ENCODE data around the gene SH3D19. TPM values are rescaled to one million over a fixed set of nuclear protein-coding genes. Genes with fewer than 3 reads are reported as not detected.
A peak's percentile ranks its signal among the peaks of the same experiment; 100 is the strongest.

Gene SH3D19
- total RNA-seq, 6 experiments from 2014 or later = 40.2 to 53.8 (median 46.9) TPM

DNA sequence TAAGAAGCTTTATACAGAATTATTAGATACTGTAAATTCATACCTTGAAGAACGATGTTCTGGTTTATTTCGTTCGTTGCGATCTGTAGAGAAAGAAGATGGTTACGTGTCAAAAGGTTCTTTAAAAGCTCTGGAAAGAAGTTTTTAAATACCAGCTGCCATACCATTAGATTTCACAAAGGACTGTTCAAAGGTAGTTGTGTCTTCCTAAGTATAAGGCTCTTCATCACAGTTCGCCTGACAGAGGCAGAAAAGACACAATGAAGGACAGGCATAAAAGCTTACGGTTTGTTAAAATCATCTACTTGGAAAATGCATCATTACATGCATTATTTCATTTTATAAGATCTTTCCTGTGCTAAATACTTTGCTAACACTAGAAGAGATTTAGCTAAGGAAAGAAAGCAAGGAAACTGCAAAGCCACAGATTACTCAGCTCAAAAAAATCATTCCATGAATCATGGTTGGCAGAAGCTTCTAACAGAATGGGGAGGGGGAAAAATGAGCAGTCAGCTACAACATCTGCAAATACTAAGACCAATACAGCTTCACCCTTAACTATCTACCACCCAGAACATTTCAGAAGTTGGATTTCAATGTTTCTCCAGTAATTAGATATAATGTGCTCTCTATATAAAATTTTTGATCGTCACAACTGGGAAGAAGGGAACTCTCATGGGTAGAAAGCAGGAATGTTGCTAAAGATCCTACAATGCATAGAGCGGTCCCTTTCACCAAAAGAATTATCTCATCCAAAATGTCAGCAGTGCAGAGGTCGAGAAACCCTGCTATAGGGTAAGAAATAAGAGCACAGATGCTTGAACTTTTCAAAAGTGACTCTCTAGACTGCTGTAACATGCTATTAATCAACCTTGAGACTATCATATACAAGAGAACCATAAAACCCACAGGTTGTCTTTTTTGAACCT, 99.1 kb downstream of the SH3D19 start:
- H3K36me3 ChIP-seq = peaks cover 0 to 2% (median 0%) of the 10 kb centered on the region in 4 donors
- H3K4me1 ChIP-seq = peaks cover 0 to 4% (median 0%) of the 10 kb centered on the region in 4 donors
- WGBS (ENCODE audit: insufficient coverage, low coverage, low lambda C conversion rate, missing lambda C conversion rate) = 56% methylated on average over 10 of the region's 10 CpGs
- TF ChIP-seq CTCF (IDR thresholded peaks at IDR 0.05) (no peak), POLR2A (IDR thresholded peaks at IDR 0.05) (no peak)
- no peak overlapping the region for H3K4me3 ChIP-seq
- no peak overlapping the region for H3K27ac ChIP-seq
- H3K9me3 ChIP-seq = no peaks in the 10 kb centered on the region
- no peaks in the 10 kb centered on the region for H3K27me3 ChIP-seq
- intact Hi-C loops (cut with DNase I) = no loop called here
- DNase-seq (no peak), ATAC-seq (peak in 1 of 4 donors; percentile 70)

- no peaks in the 10 kb centered on the region for H3K9me3 ChIP-seq
- ATAC-seq = no peak
- intact Hi-C loops (cut with DNase I) = no loop called here
- H3K36me3 ChIP-seq = no peaks in the 10 kb centered on the region
- H3K27ac ChIP-seq = no peak overlapping the region
- no peak for DNase-seq
- H3K4me3 ChIP-seq = no peak overlapping the region
- TF ChIP-seq POLR2A (IDR thresholded peaks at IDR 0.05) = no peak
- no peak for TF ChIP-seq CTCF (IDR thresholded peaks at IDR 0.05)
- no peaks in the 10 kb centered on the region for H3K27me3 ChIP-seq
- peaks cover 0 to 4% (median 0%) of the 10 kb centered on the region in 4 donors for H3K4me1 ChIP-seq
- WGBS (ENCODE audit: insufficient coverage, low coverage, low lambda C conversion rate, missing lambda C conversion rate) = 56% methylated on average over 4 of the region's 4 CpGs
Measured at GRCh38 chr4:151223465-151223864, 101.9 kb downstream of the SH3D19 start.

DNA sequence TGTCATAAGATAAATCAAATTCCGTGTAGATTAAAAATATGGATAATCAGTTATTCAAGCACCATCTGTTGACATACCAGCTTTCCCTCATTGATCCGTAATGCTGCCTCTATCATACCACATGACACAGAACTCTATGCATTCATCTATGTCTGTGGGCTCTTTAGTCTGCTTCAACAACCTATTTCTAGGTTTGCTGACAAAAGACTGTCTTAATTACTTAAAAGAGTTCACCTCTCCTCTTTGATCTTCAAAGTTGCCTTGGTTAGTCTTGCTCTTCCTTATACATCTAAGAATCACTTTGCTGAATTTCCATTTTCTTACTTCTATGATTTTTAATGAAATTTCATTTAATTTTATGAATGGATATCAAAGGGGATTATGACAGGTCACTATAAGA, 105.5 kb downstream of the SH3D19 start:
- no peaks in the 10 kb centered on the region for H3K36me3 ChIP-seq
- 64% methylated on average over 2 of the region's 2 CpGs for WGBS (ENCODE audit: insufficient coverage, low coverage, low lambda C conversion rate, missing lambda C conversion rate)
- H3K27ac ChIP-seq = no peak overlapping the region
- H3K4me3 ChIP-seq = no peak overlapping the region
- no peaks in the 10 kb centered on the region for H3K27me3 ChIP-seq
- DNase-seq (no peak), ATAC-seq (no peak)
- intact Hi-C loops (cut with DNase I) = no loop called here
- H3K4me1 ChIP-seq = no peaks in the 10 kb centered on the region
- TF ChIP-seq POLR2A (IDR thresholded peaks at IDR 0.05) (no peak), CTCF (IDR thresholded peaks at IDR 0.05) (no peak)
- H3K9me3 ChIP-seq = no peaks in the 10 kb centered on the region

DNA sequence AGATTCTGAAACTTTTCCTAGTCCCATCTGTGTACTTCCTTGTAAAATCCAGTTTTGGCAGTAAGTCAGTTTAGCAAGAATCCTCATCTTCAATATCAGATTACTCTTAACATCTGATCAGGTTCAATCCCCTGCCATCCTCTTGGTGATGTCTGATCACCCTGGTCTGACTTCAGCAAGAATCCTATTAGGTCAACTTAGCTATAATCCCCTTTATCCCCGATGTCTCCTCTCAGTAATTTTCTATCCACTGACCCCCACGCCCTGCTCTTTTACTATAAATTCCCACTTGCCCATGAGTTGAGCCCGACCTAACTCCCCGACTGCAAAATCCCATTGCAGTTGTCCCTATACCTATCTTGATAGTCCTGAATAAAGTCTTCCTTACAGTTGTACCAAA, 106.3 kb downstream of the SH3D19 start:
- 90% methylated on average over 4 of the region's 4 CpGs for WGBS (ENCODE audit: insufficient coverage, low coverage, low lambda C conversion rate, missing lambda C conversion rate)
- no peaks in the 10 kb centered on the region for H3K4me1 ChIP-seq
- DNase-seq (no peak), ATAC-seq (no peak)
- H3K36me3 ChIP-seq = no peaks in the 10 kb centered on the region
- no peak overlapping the region for H3K4me3 ChIP-seq
- H3K9me3 ChIP-seq = no peaks in the 10 kb centered on the region
- H3K27ac ChIP-seq = no peak overlapping the region
- intact Hi-C loops (cut with DNase I) = no loop called here
- H3K27me3 ChIP-seq = no peaks in the 10 kb centered on the region
- TF ChIP-seq POLR2A (IDR thresholded peaks at IDR 0.05) (no peak), CTCF (IDR thresholded peaks at IDR 0.05) (no peak)
